ENCODE data around the gene TBX20. TPM values are rescaled to one million over a fixed set of nuclear protein-coding genes. Genes with fewer than 3 reads are reported as not detected.
"Not testable (repeated sequence)": the region's sequence is repeated elsewhere in the genome, so short reads cannot be mapped to it uniquely, and the experiment has no call there.

Gene TBX20
- total RNA-seq, 3 donors from 2014 or later (not counting 1 experiment from before 2014, with no cell fraction given) = not detected

DNA sequence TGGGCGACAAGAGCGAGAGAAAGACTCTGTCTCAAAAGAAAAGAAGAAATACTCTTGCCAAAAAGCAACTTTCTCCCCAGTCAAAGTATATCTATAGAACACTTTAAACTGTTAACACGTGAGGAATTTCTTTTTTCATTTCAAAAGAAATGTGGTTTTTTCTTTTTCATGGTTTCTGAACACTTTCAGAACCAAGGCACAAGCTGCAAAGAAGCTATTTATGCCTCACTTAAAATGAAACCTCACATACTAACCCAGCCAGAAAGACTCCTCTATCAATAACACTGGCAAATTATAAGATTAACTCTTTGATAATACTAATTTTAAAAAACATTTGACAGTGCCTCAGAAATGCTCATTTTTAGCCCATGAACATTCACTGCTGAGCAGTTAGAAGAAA lies 20.9 kb downstream of the TBX20 start:
- 100% methylated on average over 2 of the region's 3 CpGs for WGBS (ENCODE audit: insufficient coverage)
- H3K4me1 Mint-ChIP-seq = no peaks in the 10 kb centered on the region
- intact Hi-C loops (cut with micrococcal nuclease) = no loop called here

DNA sequence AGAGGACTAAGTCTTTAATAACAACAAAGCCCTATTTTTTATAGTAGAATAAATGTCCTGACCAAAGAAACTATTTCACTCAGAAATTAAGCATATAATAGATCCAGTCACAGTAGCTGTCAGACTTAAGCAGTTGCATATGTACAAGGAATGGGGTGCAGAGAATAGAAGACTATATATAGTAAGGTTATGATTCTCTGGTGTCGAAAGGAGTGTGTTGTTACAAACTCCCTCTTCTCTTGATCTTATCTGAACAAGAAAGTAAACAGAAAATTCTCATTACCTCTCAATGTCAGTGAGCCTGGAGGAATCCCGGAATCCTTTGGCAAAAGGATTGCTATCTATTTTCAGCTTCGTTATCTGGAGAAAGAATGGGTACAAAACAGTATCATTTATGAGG lies 22.7 kb downstream of the TBX20 start:
- H3K27ac Mint-ChIP-seq; intact Hi-C loops (cut with micrococcal nuclease); H3K36me3 Mint-ChIP-seq; H3K9me3 Mint-ChIP-seq; DNase-seq; H3K4me3 ChIP-seq (ENCODE audit: low read length); ATAC-seq; H3K36me3 ChIP-seq (ENCODE audit: control insufficient read depth, insufficient read depth, low read length); H3K27me3 ChIP-seq (ENCODE audit: control insufficient read depth, insufficient read depth, low read length); H3K27ac ChIP-seq (ENCODE audit: low read length); H3K4me3 Mint-ChIP-seq; H3K4me1 Mint-ChIP-seq; H3K4me1 ChIP-seq (ENCODE audit: control insufficient read depth, insufficient read depth, low read length); H3K9me3 ChIP-seq (ENCODE audit: control insufficient read depth, insufficient read depth, low read length): not testable (repeated sequence)
- WGBS (ENCODE audit: insufficient coverage) = no CpG with 5 or more reads among the region's 3 CpGs
- H3K27me3 Mint-ChIP-seq (ENCODE audit: low read depth in 2 of 2) = peaks cover 12 to 23% of the 10 kb centered on the region in 2 donors

More for the DNA sequence above, 20.9 kb downstream of the TBX20 start:
- Mint-ChIP-seq H3K27ac (no peak overlapping the region), H3K4me3 (no peak overlapping the region), H3K36me3 (no peaks in the 10 kb centered on the region), H3K27me3 (ENCODE audit: low read depth in 2 of 2) (peaks cover 12 to 23% of the 10 kb centered on the region in 2 donors), H3K9me3 (no peaks in the 10 kb centered on the region)
- no peaks in the 10 kb centered on the region for H3K27me3 ChIP-seq (ENCODE audit: control insufficient read depth, insufficient read depth, low read length)
- ATAC-seq (no peak), DNase-seq (no peak)
- H3K4me1 ChIP-seq (ENCODE audit: control insufficient read depth, insufficient read depth, low read length) = no peaks in the 10 kb centered on the region
- no peaks in the 10 kb centered on the region for H3K9me3 ChIP-seq (ENCODE audit: control insufficient read depth, insufficient read depth, low read length)
- H3K4me3 ChIP-seq (ENCODE audit: low read length) = no peak overlapping the region
- H3K27ac ChIP-seq (ENCODE audit: low read length) = no peak overlapping the region
- no peaks in the 10 kb centered on the region for H3K36me3 ChIP-seq (ENCODE audit: control insufficient read depth, insufficient read depth, low read length)
- TF ChIP-seq, protein P1, sequence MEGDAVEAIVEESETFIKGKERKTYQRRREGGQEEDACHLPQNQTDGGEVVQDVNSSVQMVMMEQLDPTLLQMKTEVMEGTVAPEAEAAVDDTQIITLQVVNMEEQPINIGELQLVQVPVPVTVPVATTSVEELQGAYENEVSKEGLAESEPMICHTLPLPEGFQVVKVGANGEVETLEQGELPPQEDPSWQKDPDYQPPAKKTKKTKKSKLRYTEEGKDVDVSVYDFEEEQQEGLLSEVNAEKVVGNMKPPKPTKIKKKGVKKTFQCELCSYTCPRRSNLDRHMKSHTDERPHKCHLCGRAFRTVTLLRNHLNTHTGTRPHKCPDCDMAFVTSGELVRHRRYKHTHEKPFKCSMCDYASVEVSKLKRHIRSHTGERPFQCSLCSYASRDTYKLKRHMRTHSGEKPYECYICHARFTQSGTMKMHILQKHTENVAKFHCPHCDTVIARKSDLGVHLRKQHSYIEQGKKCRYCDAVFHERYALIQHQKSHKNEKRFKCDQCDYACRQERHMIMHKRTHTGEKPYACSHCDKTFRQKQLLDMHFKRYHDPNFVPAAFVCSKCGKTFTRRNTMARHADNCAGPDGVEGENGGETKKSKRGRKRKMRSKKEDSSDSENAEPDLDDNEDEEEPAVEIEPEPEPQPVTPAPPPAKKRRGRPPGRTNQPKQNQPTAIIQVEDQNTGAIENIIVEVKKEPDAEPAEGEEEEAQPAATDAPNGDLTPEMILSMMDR (IDR thresholded peaks at IDR 0.05) = no peak

DNA sequence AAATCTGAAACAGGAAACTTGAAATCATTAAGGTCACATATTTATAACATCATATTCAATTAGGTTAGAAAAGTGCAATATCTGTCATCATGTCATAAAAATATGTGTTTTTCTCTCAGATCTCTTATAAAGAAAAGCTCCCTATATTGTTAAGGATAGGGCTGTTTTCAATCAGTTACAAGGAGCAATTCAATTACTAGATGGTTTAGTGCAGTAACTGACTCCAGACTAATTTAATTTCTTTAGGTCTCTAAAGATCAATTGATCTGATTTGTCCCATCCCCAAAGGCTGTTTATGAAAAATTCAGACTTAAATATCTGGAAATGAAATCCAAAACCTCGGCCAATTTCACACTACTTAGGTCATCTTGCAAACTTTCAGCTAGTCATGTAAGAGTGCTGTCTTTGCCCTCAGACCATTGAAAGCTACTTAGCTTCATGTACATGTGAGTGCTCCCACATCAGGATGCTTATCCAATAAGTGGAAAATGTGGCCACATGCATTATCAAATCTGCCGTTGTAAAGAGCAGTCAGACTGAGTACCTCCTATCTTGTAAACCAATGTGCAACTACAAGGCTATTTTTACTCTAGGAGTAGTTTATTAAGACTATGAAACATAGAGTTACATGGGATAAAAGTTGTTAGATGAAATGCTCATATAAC lies 24.7 kb downstream of the TBX20 start:
- H3K9me3 ChIP-seq (ENCODE audit: control insufficient read depth, insufficient read depth, low read length); intact Hi-C loops (cut with micrococcal nuclease); ATAC-seq; H3K4me3 Mint-ChIP-seq; H3K36me3 Mint-ChIP-seq; H3K4me1 Mint-ChIP-seq; H3K27ac ChIP-seq (ENCODE audit: low read length); H3K9me3 Mint-ChIP-seq; H3K4me3 ChIP-seq (ENCODE audit: low read length); DNase-seq; H3K27me3 ChIP-seq (ENCODE audit: control insufficient read depth, insufficient read depth, low read length); H3K27ac Mint-ChIP-seq; H3K36me3 ChIP-seq (ENCODE audit: control insufficient read depth, insufficient read depth, low read length); H3K4me1 ChIP-seq (ENCODE audit: control insufficient read depth, insufficient read depth, low read length): not testable (repeated sequence)
- whole genome bisulfite sequencing (ENCODE audit: insufficient coverage) = no CpG with 5 or more reads among the region's 2 CpGs
- peaks cover 12 to 23% of the 10 kb centered on the region in 2 donors for H3K27me3 Mint-ChIP-seq (ENCODE audit: low read depth in 2 of 2)

DNA sequence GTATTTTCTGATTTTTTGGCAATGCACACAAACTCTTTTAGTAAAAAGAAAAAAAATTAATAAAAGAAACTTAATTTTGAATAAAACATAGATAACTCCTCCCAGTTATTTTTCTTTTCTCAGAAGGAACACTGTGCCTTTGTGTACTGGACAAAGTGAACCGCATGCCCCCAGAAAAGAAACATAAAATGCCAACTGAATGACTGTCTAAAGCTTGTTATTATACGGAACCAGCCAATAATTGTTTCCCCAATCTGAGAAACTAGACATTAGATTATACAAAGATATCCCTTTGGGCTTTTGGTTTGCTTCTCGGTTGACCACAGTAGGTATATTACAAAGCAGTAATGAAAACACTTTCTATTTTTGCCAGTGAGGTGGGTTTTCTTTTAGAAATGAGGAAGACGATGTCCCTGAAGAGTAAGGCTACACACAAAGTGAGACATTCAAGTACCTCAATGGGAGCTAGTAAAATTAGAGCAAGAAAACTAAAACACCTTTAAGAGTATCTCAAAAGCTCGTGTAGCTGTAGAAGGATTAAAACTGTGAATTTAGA lies 25.3 kb downstream of the TBX20 start:
- intact Hi-C loops (cut with micrococcal nuclease) = not testable (repeated sequence)

DNA sequence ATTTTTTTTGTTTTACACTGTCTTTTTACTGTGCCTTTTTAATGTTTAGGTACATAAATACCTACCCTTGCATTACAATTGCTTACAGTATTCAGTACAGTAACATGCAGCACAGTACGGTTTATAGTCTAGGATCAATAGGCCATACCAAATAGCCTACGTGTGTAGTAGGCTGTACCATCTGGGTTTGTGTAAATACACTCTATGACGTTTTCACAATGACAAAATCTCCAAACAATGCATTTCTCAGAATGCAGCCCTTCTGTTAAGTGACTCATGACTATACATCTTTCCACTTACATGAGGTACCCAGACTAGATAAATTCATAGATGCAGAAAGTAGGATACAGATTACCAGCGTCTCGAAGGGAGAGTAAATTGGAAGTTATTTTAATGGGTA lies 26.5 kb downstream of the TBX20 start:
- not testable (repeated sequence) for H3K4me3 ChIP-seq (ENCODE audit: low read length)
- 78% methylated on average over 5 of the region's 5 CpGs for WGBS (ENCODE audit: insufficient coverage)
- H3K27me3 Mint-ChIP-seq (ENCODE audit: low read depth in 2 of 2) = peaks cover 23 to 40% of the 10 kb centered on the region in 2 donors

More for the DNA sequence above, 25.3 kb downstream of the TBX20 start:
- not testable (repeated sequence) for H3K9me3 Mint-ChIP-seq; DNase-seq; H3K27ac ChIP-seq (ENCODE audit: low read length); H3K36me3 Mint-ChIP-seq; H3K4me1 ChIP-seq (ENCODE audit: control insufficient read depth, insufficient read depth, low read length); H3K36me3 ChIP-seq (ENCODE audit: control insufficient read depth, insufficient read depth, low read length); H3K4me3 Mint-ChIP-seq; H3K27ac Mint-ChIP-seq; H3K4me3 ChIP-seq (ENCODE audit: low read length); H3K9me3 ChIP-seq (ENCODE audit: control insufficient read depth, insufficient read depth, low read length); H3K27me3 ChIP-seq (ENCODE audit: control insufficient read depth, insufficient read depth, low read length); H3K4me1 Mint-ChIP-seq; ATAC-seq
- 97% methylated on average over 2 of the region's 5 CpGs for WGBS (ENCODE audit: insufficient coverage)
- peaks cover 13 to 29% of the 10 kb centered on the region in 2 donors for H3K27me3 Mint-ChIP-seq (ENCODE audit: low read depth in 2 of 2)

DNA sequence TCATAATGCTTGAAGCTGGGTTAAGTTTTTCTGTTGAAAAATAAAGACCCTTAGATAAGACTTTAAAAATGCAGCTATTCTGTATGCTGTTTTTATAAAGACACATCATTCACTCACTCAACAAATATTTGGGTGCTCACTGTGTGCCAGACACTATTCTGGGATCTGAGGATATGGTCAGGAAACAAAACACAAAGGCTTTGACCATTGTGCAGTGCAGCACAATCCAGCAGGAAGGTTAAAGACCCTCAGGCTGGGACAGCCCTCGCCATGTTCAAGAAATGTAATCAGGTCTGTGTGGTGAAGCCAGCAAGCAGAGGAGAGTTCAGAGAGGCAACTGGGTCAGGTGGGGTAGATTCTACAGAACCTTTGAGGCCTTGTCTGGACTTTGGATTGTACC lies 31.5 kb downstream of the TBX20 start:
- H3K4me3 ChIP-seq (ENCODE audit: low read length); H3K36me3 ChIP-seq (ENCODE audit: control insufficient read depth, insufficient read depth, low read length); H3K27ac ChIP-seq (ENCODE audit: low read length); H3K9me3 Mint-ChIP-seq; H3K4me3 Mint-ChIP-seq; DNase-seq; H3K27ac Mint-ChIP-seq; H3K27me3 ChIP-seq (ENCODE audit: control insufficient read depth, insufficient read depth, low read length); H3K36me3 Mint-ChIP-seq; H3K9me3 ChIP-seq (ENCODE audit: control insufficient read depth, insufficient read depth, low read length); H3K4me1 ChIP-seq (ENCODE audit: control insufficient read depth, insufficient read depth, low read length); ATAC-seq; H3K4me1 Mint-ChIP-seq; intact Hi-C loops (cut with micrococcal nuclease): not testable (repeated sequence)
- H3K27me3 Mint-ChIP-seq (ENCODE audit: low read depth in 2 of 2) = peaks cover 23 to 43% of the 10 kb centered on the region in 2 donors
- 70% methylated on average over 1 of the region's 1 CpG for WGBS (ENCODE audit: insufficient coverage)

More for the DNA sequence above, 26.5 kb downstream of the TBX20 start:
- H3K36me3 Mint-ChIP-seq; H3K9me3 ChIP-seq (ENCODE audit: control insufficient read depth, insufficient read depth, low read length); H3K4me3 Mint-ChIP-seq; H3K27me3 ChIP-seq (ENCODE audit: control insufficient read depth, insufficient read depth, low read length); H3K36me3 ChIP-seq (ENCODE audit: control insufficient read depth, insufficient read depth, low read length); H3K27ac Mint-ChIP-seq; intact Hi-C loops (cut with micrococcal nuclease); H3K4me1 Mint-ChIP-seq; H3K27ac ChIP-seq (ENCODE audit: low read length); H3K4me1 ChIP-seq (ENCODE audit: control insufficient read depth, insufficient read depth, low read length); ATAC-seq; H3K9me3 Mint-ChIP-seq; DNase-seq: not testable (repeated sequence)

DNA sequence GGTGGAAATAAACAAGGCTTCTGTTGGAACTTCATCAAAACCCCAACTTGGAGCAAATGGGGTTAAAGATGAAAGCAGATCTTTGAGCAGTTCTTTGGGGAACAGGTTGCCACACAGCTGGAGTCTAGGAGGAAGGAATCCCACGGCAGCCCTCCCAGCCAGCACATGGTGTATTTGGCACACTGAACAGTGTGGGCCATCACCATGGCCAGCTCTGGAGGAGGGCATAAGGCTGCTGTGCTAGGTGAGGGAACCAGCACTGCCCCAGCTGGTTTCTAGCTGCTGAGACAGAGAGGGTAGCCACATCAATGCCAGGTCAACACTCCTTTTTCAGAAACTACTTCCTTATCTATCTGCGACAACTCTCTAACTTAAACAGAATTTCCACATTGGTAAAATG lies 33.7 kb downstream of the TBX20 start:
- 54% methylated on average over 2 of the region's 2 CpGs for WGBS (ENCODE audit: insufficient coverage)
- intact Hi-C loops (cut with micrococcal nuclease); H3K36me3 ChIP-seq (ENCODE audit: control insufficient read depth, insufficient read depth, low read length); H3K4me1 ChIP-seq (ENCODE audit: control insufficient read depth, insufficient read depth, low read length); H3K27me3 ChIP-seq (ENCODE audit: control insufficient read depth, insufficient read depth, low read length); H3K27ac Mint-ChIP-seq; H3K4me1 Mint-ChIP-seq; H3K27ac ChIP-seq (ENCODE audit: low read length); H3K4me3 ChIP-seq (ENCODE audit: low read length); ATAC-seq; H3K9me3 ChIP-seq (ENCODE audit: control insufficient read depth, insufficient read depth, low read length); H3K36me3 Mint-ChIP-seq; H3K4me3 Mint-ChIP-seq; H3K9me3 Mint-ChIP-seq; DNase-seq: not testable (repeated sequence)
- H3K27me3 Mint-ChIP-seq (ENCODE audit: low read depth in 2 of 2) = peaks cover 23 to 49% of the 10 kb centered on the region in 2 donors
